EH (cell line): ENCODE data around the gene GLUD1.
"Not testable (repeated sequence)": the region's sequence is repeated elsewhere in the genome, so short reads cannot be mapped to it uniquely, and the experiment has no call there.

ENCODE experiments used
- DNase-seq: peaks from one replicate; pipeline ENCODE4 v3.0.0-alpha.2; 2015; ENCODE audit warnings: low read depth

Gene GLUD1

GRCh38 chr10:87094373-87095235 is at the start of gene GLUD1, which contains the start of gene SHLD2:
GLUD1 (minus strand) TSS chr10:87094843; CDS start chr10:87094769, 74 bp downstream.
SHLD2 (plus strand) TSS chr10:87095206; CDS start chr10:87151355, 56,149 bp downstream.
- peak; percentile 91 for DNase-seq

DNA sequence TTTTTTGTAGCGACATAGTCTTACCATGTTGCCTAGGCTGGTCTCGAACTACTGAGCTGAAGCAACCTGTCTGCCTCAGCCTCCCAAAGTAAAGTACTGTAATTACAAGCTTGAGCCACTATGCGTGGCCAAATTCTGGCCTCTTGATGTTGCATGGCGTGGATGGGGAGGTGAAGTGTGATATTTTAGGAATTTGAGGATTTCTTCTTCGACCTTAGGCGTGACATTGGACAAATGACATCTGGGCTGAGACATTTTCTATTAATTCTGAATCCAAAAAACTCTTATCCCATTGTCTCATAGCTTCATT is 48.4 kb upstream of the GLUD1 start:
- not testable (repeated sequence) for DNase-seq

DNA sequence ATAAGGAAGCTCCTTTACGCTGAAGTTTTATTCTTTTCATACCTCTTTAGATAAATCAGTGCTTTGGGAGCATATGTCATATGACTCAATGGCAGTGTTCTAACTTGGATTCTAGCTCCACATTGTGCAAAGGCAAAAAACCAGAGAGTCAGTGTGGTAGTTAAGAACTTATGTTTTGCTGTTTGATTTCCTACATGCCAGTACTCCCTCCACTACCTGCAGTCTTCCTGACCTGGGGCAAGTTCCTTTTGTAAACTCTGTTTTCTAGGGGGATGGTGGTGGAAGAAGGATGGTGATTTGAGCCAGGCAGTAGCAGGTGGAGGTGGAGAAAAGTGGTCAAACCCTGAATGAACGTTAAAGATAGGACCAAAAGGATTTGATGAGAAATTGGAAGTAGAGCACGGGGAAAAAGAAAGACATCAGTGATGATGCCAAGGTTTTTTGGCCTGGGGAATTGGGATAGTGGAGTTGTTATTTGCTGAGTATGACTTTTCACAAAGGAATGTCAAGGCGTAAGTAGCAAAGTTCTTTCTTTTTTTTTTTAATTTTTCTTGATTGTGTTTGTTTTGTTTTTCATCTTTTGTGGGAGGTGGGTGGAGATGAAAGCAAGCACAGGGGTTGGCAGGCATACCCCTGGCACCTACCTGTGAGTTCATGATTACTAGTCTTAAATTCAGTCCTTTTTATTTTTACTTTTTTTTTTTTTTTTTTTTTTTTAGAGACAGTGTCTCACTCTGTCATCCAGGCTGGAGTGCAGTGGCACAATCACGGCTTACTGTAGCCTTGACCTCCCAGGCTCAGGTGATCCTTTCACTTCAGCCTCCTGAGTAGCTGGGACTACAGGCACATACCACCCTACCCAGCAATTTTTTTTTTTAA is 47.8 kb upstream of the GLUD1 start:
- peak; percentile 67 for DNase-seq

- DNase-seq: not testable (repeated sequence)
These were observed 42.8 kb upstream of the GLUD1 start for GRCh38 chr10:87137478-87137877.

DNA sequence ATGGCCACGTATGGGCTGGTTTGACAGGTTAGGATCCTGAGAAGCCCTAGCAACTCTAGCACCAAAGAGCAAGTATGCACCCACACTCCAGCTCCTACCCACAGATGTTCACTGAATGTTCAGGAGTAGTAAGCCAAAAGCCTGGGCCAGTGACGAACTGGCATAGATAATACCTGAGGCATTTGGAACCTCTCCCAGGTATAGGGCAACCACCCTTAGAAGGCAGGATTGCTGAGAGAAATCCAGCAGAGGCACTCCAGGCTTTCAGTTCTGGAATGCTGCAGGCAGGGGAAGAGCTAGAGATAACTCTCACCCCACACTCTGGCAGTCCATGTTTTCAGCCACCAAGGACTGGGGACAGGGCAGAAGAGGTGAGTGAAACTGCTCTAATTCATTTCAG is 39.8 kb upstream of the GLUD1 start:
- not testable (repeated sequence) for DNase-seq

DNA sequence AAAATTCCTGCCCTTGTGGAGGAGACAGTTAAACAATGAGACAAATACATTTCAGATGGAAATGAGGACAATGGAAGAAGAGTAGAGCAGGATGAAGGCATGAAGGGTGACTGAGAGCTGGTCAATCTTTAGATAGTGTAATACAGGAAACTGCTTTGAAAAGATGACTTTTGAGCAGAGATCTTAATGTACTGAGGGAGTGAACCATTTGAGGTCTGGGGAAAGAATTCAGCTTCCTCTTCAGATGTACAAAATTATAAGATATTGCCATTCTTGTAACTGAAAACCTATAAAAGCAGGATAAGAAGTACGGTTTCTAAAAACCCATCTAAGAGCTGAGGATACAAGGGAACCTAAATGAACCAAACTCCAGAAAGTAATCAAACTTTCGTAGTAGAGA is 39.3 kb upstream of the GLUD1 start:
- not testable (repeated sequence) for DNase-seq

DNA sequence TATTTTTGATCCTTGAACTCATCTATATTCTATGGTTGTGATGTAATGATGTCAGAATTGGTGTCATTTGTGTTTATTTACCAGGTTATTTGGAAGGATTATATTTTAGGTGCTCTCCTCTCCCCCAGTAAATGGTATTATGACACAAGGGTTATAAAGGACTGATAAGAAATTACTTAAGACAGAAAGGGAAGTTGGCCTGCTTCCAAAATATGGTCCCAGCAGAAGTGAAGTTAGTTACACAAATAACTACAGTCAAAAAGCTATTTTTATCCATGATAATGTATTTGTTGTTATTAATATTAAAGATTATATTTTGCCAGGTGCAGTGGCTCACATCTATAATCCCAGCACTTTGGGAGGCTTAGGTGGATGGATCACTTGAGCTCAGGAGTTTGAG is 37.5 kb upstream of the GLUD1 start:
- DNase-seq: peak; percentile 26

DNA sequence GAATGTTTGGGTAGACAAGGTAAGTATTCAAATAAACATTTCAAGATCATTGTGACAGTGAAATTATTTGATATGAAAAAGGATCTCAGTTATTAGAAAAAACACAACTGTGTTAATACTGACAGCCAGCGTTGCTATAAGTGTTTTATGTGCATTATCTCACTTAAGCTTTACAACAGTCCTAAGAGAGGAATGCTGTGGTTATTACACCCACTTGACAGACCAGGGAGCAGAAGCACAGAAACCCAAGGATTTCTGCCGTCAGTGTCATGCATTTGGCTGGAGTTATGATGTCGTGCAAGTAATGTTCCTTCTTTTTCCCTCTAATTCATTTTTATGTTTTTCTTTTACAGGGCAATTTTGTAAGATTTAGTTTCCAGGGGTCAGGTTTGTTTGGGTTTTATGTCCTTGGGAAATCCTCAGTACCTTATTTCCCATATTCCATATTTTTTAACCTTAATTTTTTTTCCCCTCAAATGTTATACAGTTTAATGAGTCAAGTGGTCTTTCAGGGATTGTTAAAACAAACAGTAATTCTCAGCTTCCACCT is 33.0 kb upstream of the GLUD1 start:
- peak; percentile 2 for DNase-seq

DNA sequence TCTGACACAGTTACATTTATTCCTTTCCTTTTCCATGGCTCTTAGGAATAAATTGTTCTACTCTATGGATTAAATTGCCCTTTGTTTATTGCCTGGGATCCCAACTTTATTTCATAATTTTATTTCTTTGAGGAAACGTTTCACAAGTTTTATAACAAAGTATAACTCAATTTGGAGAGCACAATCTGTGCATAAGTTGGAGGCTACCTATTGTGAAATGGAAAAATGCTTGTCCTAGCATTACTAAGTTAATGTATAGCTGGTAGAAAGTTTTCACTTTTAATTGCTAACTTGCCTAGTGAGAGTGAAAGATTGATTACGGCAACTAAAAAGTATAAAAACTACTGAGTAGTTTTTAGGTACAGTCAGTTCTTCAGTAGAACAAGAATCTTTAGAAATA is 32.4 kb upstream of the GLUD1 start:
- DNase-seq: not testable (repeated sequence)

DNA sequence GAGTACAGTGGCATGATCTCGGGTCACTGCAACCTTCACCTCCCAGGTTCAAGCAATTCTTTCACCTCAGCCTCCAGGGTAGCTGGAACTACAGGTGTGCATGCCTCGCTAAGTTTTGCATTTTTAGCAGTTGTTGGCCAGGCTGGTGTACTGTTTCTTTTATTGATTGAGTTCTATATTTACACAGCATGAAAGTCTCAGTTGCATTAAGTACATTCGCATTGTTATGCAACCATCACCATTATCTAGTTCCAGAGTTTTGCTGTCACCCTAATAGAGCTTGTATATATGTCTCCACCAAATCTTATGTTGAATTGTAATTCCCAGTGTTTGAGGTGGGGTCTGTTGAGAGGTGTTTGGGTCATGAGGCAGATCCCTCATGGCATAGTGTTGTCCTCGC is 28.7 kb upstream of the GLUD1 start:
- not testable (repeated sequence) for DNase-seq

DNA sequence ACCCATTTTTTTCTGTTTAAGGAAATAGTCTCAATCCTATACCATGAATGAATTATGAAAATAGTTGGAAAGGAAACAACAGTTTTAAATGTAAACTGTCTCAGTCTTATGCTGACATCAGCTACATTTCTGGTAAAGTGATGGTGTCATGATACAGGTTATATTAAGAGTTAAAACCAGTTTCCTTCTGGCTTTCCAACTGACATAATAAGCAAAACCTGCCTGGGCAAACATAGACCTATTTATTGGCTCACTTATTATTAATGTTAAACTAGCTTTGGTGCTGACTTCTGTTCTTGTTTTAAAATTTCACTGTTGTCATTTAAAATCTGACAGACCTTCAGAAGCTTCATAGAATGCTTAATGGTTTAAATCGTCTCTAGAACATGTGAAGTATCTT is 24.4 kb upstream of the GLUD1 start:
- not testable (repeated sequence) for DNase-seq

DNA sequence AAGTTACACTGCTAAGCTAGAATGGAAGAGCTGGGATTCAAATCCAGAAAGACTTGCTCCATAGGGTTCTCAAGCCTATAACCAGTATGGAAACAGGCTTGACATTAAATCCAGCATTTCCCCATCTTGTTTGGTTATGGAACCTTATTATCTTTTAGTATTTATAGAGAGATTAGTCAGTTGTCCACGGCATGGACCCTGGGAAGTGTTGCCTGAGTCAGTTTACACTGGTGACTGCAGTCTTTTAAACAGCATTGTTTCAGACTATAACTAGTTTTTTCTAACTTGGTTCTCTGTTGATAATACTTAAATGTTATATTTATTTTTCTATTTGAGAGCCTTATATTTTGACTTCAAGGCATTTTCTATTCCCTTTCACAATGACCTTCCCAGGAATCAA is 23.5 kb upstream of the GLUD1 start:
- DNase-seq: not testable (repeated sequence)

DNA sequence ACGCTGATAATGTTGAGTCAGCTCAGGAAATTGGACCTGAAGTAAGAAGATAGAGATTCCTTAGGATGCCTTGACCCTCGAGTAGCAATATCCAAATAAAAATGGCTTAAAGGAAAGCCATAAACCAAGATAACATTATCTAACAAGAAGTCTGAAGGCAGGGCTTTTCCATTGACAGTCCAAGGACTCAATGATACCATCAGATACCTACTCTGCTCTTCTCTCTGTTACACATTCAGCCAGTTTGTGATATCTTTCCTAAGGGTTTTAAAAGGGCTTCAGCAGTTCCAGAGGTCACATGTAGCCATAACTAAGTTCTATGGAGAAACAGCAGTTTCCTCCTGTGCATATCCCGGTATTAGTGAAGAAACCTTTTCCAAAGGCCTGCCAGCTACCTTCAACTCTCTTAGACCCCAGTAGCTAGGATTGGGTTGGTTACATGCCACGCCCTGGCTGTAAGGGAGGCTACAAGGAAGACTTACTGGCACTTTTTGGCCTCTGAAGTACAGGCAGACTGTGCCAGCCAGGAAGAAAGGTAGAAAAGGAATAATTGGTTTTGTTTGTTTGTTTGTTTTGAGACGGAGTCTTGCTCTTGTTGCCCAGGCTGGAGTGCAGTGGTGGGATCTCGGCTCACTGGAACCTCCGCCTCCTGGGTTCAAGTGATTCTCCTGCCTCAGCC is 10.9 kb upstream of the GLUD1 start:
- no peak for DNase-seq

DNA sequence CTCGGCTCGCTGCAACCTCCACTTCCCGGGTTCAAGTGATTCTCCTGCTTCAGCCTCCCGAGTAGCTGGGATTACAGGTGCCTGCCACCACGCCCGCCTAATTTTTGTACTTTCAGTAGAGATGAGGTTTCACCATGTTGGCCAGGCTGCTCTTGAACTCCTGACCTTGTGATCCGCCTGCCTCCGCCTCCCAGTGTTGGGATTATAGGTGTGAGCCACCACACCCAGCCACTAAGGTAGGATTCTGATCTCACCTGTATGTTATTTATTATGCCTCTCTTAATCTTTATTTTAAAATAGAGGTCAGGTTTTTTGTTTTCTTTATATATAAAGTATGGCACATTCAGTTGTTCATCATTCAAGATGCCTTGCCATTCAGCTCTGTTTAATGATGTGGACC is 10.1 kb upstream of the GLUD1 start:
- DNase-seq: not testable (repeated sequence)

GRCh38 chr10:87101996-87102395 is 7.4 kb upstream of the GLUD1 start:
- DNase-seq: no peak

DNA sequence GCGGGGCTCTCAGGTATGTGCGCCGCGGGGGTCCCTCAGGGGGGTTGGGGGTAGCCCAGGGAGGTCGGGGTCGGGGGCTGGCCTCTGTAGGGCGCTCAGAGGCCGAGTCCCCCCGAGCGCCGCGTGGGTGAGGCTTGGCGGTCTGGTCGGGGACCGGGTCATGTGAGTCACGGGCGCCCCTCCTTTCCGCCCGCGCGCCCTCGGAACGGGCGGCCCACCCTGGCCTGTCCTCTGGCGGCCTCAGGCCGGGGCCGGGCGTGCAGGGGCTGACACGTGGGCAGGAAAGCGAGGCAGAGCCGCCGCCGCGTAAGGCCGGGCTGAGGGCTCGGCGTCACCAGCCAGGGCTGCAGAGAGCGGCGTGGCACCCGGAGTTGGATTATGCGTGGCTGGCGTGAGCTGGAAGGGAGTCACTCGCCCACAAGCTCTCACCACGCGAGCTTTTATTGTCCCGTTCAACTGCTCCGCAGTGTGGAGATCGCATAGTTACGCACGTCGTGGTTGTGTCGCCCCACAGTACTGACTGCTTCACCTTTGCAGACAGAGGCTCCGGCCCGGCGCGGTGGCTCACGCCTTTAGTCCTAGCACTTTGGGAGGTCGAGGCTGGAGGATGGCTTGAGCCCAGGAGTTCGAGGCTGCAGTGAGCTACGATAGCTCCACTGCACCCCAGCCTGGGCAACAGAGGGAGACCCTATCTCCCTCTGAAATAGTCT is 748 bp upstream of the GLUD1 start:
- peak; percentile 92 for DNase-seq

DNA sequence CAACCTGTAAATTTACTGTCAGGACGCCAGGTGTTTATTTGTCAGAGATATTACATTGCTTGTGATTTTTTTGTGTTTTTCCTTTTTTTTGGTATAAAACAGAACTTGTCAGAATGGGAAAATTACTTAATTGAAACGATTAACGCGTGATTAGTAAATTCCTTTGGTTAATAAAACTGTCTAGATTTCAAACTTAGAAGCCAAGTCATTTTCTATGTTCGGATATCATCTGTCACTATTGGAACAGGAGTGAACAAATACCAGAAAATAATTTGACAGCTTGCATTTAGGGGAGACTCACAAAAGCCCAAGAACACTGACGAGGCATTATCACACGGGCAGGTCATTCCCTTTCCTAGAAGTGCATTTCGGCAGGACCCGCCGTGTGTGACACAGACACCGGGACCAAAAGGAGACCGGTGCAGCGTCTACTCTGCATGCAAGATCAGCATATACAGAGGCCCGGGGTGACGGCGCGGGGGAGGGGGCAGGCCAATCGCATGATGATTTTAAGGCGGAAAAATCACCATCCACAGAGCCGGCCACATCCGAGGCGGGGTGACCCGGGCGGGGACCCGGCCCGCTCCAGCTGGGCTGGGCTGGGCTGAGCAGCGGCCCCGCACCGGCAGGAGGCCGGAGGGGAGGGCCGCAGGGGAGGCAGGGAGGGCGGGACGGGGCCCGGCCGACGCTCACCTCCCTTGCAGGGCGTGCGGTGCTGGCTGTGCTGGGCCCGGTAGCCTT is 841 bp downstream of the GLUD1 start:
- DNase-seq: peak; percentile 47

GRCh38 chr10:87092861-87093631 is 1.6 kb downstream of the GLUD1 start:
- peak; percentile 43 for DNase-seq

- peak; percentile 24 for DNase-seq
These were observed 2.2 kb downstream of the GLUD1 start for GRCh38 chr10:87092376-87092860.

DNA sequence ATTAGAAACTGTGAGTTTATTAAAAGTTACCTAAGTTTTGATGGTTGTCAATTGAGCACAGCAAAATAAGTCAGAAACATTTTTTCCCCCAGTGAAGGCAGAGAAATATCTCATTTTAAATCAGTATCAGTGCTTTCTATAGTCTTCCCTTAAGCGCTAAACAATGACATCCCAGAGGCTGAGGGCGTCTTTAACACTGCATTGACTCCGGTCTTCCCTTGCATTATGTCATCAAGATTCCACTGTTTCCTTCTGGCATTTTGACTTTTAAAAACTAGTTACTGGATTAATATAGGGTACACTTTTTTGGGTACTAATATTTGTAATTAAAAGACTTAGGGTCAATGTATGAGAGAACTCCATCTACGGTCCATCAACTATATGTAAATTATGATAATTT is 3.9 kb downstream of the GLUD1 start:
- DNase-seq: no peak
